ENCODE data around the gene FBXO27.
"Not testable (repeated sequence)": the region's sequence is repeated elsewhere in the genome, so short reads cannot be mapped to it uniquely, and the experiment has no call there.

The FBXO27 gene

GRCh38 chr19:39038098-39038497 lies 5.7 kb upstream of the FBXO27 start:
- DNase-seq (ENCODE audit: low read depth), result no peak

DNA sequence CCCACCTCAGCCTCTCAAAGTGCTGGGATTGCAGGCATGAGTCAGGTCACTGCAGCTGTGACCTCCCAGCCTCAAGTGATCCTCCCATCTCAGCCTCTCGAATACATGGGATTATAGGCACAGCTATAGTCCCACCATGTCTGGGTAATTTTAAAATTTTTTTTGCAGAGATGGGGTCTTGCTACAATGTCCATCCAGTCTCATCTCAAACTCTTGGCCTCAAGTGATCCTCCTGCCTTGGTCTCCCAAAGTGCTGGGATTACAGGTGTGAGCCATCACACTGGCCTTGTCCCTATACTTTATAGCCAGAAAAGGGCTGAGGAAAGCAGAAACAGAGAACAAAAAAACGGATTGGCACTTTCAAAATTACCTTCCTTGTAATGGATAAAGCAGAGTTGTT lies 4.8 kb upstream of the FBXO27 start:
- DNase-seq (ENCODE audit: low read depth), result no peak

DNA sequence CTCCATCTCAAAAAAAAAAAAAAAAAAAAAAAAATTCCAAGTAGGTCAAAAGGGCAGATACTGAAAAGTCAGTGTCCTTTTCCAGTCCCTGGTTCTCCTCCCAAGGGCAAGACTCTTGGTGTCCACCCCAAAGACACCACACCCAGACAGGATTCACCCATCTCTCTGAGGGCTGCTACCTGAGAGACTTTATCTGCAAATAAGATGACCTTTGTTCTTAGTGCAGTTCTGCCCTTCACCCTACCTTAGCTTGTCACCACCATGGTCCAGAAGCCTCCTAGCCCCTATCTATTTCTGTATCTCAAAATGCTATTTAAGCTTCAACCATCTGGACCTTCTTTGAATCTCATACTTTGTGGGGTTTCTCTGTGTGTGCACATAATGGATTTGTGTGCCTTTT lies 4.2 kb upstream of the FBXO27 start:
- no peak for DNase-seq (ENCODE audit: low read depth)

GRCh38 chr19:39031368-39032062 lies 834 bp downstream of the FBXO27 start:
- peak; percentile 72 for DNase-seq (ENCODE audit: low read depth)

DNA sequence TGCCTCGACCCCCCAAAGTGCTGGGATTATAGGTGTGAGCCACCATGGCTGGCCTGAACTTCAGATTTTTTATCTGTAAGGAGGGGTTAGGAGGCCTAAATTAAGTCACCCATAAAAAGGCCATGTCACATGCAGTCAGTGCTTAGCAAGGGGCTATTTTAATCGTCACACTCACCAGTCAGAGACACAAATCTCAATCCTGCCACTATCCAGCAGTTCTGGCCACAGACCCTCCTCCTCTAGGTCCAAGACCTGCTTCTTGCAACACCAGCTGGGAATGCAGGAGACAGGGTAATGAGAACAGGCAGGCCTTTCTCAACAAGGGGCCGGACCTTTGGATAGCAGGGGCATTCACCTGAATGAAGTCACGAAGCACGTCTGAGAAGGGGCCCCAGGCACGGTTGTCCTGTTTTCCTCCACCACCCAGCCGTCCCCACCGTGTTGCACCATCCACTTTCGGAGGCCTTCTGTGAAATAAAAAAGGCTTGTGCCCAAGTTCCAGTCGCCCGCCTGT lies 1.4 kb downstream of the FBXO27 start:
- DNase-seq (ENCODE audit: low read depth), result no peak

GRCh38 chr19:39024875-39025641 lies 7.3 kb downstream of the FBXO27 start:
- DNase-seq (ENCODE audit: low read depth), result no peak

DNA sequence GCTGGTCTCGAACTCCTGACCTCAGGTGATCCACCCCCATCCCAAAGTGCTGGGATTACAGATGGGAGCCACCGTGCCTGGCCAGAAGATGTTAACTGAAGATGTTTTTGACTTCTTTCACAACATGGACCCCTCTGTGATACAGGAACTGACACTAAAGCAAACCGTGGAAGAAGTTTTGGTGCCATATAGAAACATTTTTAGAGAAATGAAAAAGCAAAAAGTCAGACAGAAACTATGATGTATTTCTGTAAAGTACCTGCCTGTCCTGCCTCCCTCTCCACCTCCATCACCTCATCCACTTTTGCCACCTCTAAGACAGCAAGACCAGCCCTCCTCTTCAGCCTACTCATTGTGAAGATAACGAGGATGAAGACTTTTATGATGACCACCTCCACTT lies 11.3 kb downstream of the FBXO27 start:
- DNase-seq (ENCODE audit: low read depth), result no peak

GRCh38 chr19:39017646-39018045 lies 14.7 kb downstream of the FBXO27 start:
- no peak for DNase-seq (ENCODE audit: low read depth)

DNA sequence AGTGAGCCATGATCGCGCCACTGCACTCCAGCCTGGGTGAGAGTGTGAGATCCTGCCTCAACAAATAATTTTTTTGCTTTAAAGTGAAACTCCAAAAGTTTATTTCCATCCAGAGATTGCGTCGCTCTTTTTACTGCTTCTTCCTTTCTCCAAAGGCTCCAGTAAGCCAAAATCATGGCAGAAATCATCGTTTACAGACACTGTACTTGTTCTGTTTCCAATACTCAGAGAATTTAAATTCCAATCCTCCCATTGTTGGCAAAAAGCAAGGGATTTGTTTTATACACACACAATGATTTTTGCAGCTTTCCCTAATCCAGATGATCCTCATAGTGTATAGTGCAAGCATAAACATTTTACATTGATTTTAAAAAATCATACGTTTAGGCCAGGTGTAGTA lies 15.3 kb downstream of the FBXO27 start:
- DNase-seq (ENCODE audit: low read depth), result no peak

- no peak for DNase-seq (ENCODE audit: low read depth)
These were observed 18.3 kb downstream of the FBXO27 start for GRCh38 chr19:39014037-39014436.

GRCh38 chr19:39009001-39009400 lies 23.3 kb downstream of the FBXO27 start:
- no peak for DNase-seq (ENCODE audit: low read depth)

- DNase-seq (ENCODE audit: low read depth), result no peak
These were observed 24.2 kb downstream of the FBXO27 start for GRCh38 chr19:39008137-39008536.

DNA sequence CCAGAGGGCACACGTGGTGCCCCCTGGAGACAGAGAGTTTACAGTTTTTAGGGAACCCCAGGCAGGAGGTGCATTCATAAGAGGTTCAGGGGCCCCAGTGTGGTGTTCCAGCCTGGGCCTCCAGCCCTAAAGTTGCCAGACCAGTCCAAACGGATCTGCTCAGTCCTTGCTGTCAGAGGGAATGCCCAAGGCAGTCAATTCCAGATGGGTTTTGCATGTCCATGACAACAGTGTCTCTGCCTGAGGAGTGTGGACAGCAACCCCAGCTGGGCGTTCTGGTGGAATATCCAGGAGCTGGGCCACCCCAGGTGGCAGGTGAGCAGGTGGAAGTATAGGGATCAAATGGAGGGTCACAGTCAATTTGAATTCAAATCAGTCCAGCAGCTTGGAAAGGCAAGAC lies 25.3 kb downstream of the FBXO27 start:
- no peak for DNase-seq (ENCODE audit: low read depth)

DNA sequence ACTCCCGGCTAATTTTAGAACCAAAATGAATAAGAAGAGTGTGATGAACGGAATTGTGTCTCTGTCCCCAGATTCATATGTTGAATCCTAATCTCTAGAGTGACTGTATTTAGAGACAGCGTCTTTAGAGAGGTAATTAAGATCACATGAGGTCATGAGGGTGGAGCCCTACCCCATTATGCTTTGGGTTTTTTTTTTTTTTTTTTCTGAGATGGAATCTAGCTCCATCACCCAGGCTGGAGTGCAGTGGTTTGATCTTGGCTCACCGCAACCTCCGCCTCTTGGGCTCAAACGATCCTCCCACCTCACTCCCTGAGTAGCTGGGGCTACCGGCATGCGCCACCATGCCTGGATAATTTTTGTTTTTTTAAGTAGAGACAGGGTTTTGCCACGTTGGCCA lies 27.9 kb downstream of the FBXO27 start:
- DNase-seq (ENCODE audit: low read depth), result no peak

DNA sequence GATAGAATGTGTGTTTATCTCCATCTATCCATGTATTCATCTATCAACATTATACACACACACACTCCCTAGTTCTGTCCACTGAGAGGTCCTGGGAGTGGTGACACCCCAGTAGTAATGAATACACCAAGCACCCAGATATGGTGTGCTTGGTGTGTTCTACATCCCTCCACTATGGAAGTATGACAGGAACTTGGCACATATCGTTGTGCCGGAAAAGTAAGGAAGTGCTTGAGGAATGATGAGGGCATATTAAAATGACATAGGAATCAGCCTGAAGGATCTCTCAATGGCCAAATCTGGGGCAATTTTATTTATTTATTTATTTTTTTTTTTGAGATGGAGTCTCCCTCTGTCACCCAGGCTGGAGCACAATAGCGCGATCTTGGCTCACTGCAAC lies 28.6 kb downstream of the FBXO27 start:
- DNase-seq (ENCODE audit: low read depth), result no peak

DNA sequence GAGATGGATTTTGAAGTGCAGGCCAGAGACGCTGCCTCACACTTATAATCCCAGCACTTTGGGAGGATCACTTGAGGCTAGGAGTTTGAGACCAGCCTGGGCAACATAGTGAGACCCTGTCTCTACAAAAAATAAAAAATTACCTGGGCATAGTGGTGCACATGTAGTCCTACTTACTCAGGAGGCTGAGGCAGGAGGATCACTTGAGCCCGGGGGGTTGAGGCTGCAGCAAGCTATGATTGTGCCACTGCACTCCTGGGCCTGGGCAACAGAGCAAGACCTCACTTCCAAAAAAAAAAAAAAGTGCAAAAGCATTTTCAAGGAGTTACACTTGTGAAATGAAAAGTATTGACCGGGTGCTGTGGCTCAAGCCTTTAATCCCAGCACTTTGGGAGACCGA lies 29.2 kb downstream of the FBXO27 start:
- DNase-seq (ENCODE audit: low read depth), result no peak

- DNase-seq (ENCODE audit: low read depth), result no peak
These were observed 31.3 kb downstream of the FBXO27 start for GRCh38 chr19:39001041-39001440.

GRCh38 chr19:38997576-38997975 lies 34.8 kb downstream of the FBXO27 start:
- DNase-seq (ENCODE audit: low read depth), result not testable (repeated sequence)

DNA sequence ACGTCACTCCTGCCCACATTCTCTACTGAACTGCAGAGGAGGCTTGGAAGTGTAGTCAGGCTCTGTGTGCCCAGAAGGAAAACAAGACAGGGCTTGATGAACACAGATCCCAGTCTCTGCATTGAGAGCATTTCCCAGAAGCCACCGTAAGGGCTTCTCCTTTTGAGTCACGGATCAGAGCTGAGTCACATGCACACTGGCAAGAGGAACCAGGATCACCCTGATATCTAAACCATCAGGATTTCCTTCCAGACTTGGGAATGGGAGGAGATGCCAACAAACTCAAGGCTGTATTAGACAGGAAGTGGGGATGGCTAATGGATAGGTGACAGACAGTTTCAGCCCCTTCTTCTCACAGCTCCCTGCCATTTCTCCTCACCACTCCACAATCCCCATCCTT lies 39.1 kb downstream of the FBXO27 start:
- DNase-seq (ENCODE audit: low read depth), result no peak

DNA sequence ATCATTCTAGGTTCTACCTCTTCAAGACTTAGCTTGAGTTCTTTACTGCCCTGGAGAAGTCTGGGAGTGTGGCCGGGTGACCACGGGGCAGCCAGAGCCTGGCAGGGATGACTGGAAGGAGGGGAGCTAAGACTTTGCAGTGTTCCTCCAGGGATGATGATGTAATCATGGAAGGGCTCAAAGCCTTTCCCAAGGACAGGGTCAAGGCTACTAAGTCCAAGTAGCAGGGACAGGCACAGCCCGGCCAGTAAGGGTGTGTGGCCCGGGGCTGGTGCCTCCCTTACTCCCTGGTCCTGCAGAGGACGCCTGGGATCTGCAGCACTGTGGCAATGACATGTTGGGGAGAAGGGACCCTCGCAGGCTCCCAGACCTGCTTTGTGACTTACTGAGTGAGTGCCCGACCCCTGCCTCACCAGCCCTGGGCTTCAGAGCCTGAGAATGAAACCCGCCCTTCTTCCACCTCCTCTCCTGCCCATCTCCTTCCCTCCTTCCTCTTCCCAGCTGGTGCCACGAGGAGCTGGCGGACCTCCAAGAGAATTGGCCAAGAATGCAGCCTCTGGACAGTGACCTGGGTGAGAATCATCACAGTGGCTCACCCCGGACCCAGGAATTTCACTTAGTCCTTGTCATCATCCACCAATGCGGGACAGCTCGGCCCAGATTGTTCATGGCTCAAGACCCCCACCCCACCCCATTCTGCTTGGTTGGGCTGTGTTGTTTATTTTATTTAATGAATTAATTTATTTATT lies 41.2 kb downstream of the FBXO27 start:
- no peak for DNase-seq (ENCODE audit: low read depth)

GRCh38 chr19:38989614-38990013 lies 42.7 kb downstream of the FBXO27 start:
- DNase-seq (ENCODE audit: low read depth), result not testable (repeated sequence)

DNA sequence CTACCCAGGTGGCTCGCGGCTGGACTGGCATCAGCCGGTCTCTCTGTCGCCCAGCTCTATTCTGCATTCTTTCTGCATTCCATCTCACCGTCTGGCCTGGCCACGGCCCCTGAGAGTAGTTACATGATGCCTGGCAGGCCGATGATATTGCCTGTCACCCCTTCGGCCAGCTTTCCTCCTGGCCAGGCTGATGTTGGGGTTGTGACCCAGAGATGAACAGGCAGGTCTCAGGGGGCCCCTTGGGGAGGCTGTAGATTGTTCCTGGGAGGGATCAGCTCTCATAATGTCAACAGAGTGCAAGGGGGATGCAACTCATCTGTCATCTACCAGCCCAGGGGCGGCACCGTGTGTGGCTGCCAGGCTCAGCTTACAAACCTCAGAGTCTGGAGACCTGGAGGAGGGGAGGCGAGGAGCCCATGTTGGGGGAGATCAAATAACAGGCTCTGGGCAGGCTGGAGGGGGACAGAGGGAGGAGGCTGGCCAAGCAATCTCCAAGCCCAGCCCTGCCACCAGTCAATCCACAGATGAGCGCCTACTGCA lies 43.2 kb downstream of the FBXO27 start:
- DNase-seq (ENCODE audit: low read depth), result no peak

GRCh38 chr19:38988627-38989026 lies 43.7 kb downstream of the FBXO27 start:
- not testable (repeated sequence) for DNase-seq (ENCODE audit: low read depth)
